Epithelial cell of proximal tubule (primary cell): ENCODE data around the gene RAC3. TPM values are rescaled to one million over a fixed set of nuclear protein-coding genes. Genes with fewer than 3 reads are reported as not detected.

Experiments
- DNase-seq: peaks from one replicate; pipeline ENCODE4 v3.0.0-alpha.2; 2011; ENCODE audit warnings: low read depth
- H3K4me3 ChIP-seq: 2 replicates; pipeline ENCODE4 v1.5.1; 2011; ENCODE audit warnings: low read depth, mild to moderate bottlenecking, low read length
- total RNA-seq: library from RNA; depleted of rRNA; stranded (reverse); fragments of >200 nt; gene quantifications from 2 replicates; pipeline ENCODE4 v1.2.3, GENCODE V29; 2015
- TF ChIP-seq, protein P1 (sequence below): conservative IDR thresholded peaks from 2 replicates; pipeline ENCODE4 v1.5.1; 2012; ENCODE audit warnings: low read depth, mild to moderate bottlenecking, low read length

RAC3 gene
- total RNA-seq, 1 donor from 2014 or later, result 60.0 TPM

DNA sequence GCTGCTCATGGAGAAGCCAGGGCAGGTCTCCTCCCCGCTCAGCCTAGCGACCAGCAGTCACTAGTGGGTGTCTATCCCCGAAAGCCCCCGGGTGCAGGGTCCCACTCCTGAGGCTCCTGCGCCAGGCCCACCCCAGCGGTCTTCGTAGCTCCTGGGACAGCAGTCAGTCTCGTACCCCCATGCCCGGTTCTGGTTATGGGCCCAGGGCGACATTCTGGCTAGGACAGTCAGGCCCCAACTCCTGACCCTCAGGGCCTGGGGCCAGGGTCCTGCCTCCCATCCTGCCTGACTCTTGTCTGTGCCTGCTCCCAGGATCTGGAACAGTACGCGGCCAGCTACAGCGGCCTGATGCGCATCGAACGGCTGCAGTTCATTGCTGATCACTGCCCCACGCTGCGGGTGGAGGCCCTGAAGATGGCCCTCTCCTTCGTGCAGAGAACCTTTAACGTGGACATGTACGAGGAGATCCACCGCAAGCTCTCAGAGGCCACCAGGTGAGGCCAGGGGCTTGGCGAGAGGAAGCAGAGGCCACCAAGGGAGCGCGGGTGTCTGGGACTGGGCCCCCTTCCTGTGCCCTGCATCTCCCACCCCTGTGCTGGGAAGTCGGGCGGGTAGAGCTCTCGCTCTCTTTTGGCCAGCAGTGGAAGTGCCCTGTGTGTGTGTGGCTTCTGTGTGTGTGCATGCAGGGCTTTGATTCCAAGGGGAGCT is 22.2 kb downstream of the RAC3 start:
- H3K4me3 ChIP-seq, result no peak overlapping the region
- TF ChIP-seq, protein P1, sequence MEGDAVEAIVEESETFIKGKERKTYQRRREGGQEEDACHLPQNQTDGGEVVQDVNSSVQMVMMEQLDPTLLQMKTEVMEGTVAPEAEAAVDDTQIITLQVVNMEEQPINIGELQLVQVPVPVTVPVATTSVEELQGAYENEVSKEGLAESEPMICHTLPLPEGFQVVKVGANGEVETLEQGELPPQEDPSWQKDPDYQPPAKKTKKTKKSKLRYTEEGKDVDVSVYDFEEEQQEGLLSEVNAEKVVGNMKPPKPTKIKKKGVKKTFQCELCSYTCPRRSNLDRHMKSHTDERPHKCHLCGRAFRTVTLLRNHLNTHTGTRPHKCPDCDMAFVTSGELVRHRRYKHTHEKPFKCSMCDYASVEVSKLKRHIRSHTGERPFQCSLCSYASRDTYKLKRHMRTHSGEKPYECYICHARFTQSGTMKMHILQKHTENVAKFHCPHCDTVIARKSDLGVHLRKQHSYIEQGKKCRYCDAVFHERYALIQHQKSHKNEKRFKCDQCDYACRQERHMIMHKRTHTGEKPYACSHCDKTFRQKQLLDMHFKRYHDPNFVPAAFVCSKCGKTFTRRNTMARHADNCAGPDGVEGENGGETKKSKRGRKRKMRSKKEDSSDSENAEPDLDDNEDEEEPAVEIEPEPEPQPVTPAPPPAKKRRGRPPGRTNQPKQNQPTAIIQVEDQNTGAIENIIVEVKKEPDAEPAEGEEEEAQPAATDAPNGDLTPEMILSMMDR, result no peak
- DNase-seq, result no peak

DNA sequence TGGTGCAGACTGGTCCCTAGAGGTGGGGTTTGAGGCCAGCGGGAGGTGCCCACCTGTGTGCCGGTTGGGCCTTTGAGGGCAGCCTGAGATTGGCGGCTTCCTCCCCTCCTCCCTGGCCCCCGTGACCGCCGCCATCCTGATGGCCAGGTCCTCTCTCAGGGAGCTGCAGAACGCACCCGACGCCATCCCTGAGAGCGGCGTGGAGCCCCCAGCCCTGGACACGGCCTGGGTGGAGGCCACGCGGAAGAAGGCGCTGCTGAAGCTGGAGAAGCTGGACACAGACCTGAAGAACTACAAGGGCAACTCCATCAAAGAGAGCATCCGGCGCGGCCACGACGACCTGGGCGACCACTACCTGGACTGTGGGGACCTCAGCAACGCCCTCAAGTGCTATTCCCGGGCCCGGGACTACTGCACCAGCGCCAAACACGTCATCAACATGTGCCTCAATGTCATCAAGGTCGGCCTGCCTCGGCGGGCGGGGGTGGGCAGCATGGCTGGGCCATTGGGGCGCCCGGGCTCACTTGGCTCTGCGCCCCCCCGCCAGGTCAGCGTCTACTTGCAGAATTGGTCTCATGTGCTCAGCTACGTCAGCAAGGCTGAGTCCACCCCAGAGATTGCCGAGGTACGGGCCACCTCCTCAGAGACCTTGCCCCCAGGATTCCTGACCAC is 23.0 kb downstream of the RAC3 start:
- TF ChIP-seq, protein P1, result no peak

DNA sequence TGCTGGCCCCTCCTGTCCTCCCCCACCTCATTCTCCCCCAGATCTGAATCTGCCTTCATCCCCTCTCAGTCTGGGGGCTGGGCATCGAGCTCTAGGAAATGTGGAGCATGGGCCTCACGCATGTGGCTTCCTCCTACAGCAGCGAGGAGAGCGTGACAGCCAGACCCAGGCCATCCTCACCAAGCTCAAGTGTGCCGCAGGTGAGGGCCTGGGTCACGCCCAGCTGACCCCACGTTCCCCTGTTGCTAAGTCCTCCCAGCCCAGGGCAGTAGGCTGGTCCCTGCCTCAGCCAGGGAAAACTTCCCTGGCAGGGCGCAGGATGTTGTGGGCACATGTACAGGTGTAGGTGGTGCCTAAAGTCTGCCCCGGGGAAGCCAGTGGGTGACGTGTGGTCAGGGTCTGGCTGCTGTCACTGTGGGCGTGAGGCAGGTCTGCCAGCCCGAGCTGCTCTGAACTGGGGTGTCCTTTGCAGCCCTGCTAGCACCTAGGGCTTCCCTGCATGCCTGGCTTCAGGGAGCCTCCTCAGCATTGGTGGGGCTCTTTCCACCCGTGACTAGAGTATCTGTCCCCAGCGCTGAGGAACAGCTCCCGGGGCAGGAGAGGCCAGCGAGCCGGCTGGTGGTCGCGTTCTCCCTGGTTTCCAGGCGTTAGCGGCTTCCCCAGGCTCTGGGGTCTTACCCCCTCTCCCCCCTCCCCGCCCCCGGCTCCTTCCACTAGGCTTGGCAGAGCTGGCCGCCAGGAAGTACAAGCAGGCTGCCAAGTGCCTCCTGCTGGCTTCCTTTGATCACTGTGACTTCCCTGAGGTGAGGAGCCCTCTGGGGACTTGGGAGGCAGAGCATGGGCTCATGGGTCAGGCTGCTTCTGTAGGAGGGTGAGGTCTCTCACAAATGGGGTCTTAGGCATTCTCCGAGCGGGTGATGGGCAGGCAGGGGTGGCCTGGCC is 23.8 kb downstream of the RAC3 start:
- H3K4me3 ChIP-seq, result no peak overlapping the region
- TF ChIP-seq, protein P1, result no peak
- no peak for DNase-seq

More for the DNA sequence above, 23.0 kb downstream of the RAC3 start:
- no peak for DNase-seq
- H3K4me3 ChIP-seq, result no peak overlapping the region

DNA sequence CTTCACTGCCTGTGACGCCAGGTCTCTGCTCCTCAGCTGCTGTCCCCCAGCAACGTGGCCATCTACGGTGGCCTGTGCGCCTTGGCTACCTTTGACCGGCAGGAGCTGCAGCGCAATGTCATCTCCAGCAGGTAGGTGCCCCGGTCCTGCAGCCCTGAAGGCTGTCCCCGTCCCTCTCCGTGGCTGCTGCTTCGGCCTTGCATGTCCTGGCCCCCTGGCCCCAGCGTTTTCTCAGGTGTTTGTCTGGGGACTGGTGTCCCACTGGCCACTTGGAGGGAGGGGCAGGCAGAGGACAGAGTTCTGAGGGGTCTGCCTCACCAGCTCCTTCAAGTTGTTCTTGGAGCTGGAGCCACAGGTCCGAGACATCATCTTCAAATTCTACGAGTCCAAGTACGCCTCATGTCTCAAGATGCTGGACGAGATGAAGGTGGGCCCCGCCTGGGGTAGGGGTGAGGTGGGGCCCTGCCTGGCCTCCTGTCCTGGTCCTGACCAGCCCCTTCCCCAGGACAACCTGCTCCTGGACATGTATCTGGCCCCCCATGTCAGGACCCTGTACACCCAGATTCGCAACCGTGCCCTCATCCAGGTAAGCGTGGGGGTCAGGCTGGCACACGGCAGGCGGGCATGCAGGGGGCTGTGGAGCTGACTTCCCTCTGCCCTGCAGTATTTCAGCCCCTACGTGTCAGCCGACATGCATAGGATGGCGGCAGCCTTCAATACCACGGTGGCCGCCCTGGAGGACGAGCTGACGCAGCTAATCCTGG is 24.7 kb downstream of the RAC3 start:
- H3K4me3 ChIP-seq, result no peak overlapping the region
- DNase-seq, result no peak
- TF ChIP-seq, protein P1, result no peak

DNA sequence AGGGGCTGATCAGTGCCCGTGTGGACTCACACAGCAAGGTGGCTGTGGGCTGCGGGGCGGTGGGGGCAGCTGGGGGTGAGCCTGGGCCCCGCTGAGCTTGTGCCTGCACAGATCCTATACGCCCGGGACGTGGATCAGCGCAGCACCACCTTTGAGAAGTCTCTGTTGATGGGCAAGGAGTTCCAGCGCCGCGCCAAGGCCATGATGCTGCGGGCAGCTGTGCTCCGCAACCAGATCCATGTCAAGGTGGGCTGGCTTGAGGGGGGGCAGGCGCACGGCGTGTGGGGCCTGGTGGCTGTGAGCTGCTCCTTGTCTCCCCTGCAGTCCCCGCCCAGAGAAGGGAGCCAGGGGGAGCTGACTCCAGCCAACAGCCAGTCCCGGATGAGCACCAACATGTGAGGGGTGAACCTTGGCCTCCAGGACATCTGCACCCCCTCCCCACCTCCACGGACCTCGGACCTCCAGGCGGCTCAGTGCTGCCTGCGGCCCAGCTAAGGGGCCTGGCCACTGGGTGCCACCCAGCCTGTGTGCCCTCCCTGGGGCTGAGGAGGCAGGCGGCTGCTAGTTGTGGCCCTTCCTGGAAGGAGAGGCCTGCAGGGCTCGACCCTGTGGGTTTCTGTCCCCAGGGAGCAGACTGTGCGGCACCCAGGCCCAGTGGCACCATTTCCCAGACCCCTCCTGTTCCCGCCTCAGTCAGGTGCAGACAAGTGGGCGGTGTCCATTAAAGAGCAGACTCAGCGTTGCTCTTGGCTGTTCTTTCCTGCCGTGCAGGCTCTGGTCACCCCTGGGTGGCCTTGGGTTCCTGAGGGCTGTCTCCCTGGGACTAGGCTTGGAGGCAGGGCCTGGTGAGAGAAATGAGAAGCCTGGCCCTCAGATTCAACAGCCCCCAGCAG is 25.5 kb downstream of the RAC3 start:
- TF ChIP-seq, protein P1, result no peak
- DNase-seq, result no peak
- H3K4me3 ChIP-seq, result no peak overlapping the region
